Chondrocyte (in vitro differentiated cells): ENCODE measurements around the gene PLCD4. TPM values are rescaled to one million over a fixed set of nuclear protein-coding genes. Genes with fewer than 3 reads are reported as not detected.

Experiments used
- DNase-seq: peaks from one replicate; pipeline ENCODE4 v3.0.0; 2021; ENCODE audit warnings: mixed read lengths, low spot score
- H3K27ac Mint-ChIP-seq: one replicate; pipeline ENCODE4 v1.8.0; 2021; ENCODE audit warnings: mild to moderate bottlenecking, moderate library complexity, mixed read lengths; ENCODE audit not compliant: unreplicated experiment
- H3K27me3 Mint-ChIP-seq: 2 replicates; pipeline ENCODE4 v1.8.0; 2021; ENCODE audit warnings: low read depth, mixed read lengths
- H3K36me3 Mint-ChIP-seq: 2 replicates; pipeline ENCODE4 v1.8.0; 2021; ENCODE audit warnings: low read depth, mixed read lengths
- H3K4me1 Mint-ChIP-seq: 2 replicates; pipeline ENCODE4 v1.8.0; 2021; ENCODE audit warnings: low read depth, mild to moderate bottlenecking, mixed read lengths
- H3K4me3 Mint-ChIP-seq: one replicate; pipeline ENCODE4 v1.8.0; 2021; ENCODE audit warnings: mild to moderate bottlenecking, moderate library complexity, mixed read lengths; ENCODE audit not compliant: unreplicated experiment
- H3K9me3 Mint-ChIP-seq: 2 replicates; pipeline ENCODE4 v1.8.0; 2021; ENCODE audit warnings: low read depth, mixed read lengths
- total RNA-seq: library from RNA; stranded (reverse); gene quantifications from 3 replicates; pipeline ENCODE4 v1.2.1, GENCODE V29; 2021
- TF ChIP-seq, protein P1 (sequence below): fragments of 200-600 bp; sonication (generic); IDR thresholded peaks from 2 replicates; pipeline ENCODE4 v1.5.0; 2021; ENCODE audit warnings: antibody characterized with exemption, mild to moderate bottlenecking, moderate library complexity

The PLCD4 gene
- total RNA-seq, 1 donor from 2014 or later = 4.1 TPM

DNA sequence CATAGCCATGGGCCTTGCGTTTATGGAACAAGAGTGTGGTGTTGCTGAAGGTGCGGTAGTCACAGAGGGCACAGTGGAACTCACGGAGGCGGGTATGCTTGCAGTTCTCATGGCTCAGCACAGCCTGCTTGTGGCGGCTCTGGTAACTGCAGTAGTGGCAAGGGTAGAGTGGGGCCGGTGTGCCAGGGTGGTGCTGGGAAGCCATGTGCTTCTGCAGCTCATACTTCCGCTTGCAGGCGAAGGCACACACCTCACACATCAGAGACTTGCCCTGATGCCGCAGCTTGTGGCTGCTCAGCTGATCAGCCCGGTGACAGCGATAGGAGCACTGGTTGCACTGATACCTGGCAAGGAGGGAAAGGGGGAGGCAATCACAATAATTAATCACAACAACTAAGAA lies 37.0 kb downstream of the PLCD4 start:
- no peak overlapping the region for H3K27ac Mint-ChIP-seq
- TF ChIP-seq, protein P1, sequence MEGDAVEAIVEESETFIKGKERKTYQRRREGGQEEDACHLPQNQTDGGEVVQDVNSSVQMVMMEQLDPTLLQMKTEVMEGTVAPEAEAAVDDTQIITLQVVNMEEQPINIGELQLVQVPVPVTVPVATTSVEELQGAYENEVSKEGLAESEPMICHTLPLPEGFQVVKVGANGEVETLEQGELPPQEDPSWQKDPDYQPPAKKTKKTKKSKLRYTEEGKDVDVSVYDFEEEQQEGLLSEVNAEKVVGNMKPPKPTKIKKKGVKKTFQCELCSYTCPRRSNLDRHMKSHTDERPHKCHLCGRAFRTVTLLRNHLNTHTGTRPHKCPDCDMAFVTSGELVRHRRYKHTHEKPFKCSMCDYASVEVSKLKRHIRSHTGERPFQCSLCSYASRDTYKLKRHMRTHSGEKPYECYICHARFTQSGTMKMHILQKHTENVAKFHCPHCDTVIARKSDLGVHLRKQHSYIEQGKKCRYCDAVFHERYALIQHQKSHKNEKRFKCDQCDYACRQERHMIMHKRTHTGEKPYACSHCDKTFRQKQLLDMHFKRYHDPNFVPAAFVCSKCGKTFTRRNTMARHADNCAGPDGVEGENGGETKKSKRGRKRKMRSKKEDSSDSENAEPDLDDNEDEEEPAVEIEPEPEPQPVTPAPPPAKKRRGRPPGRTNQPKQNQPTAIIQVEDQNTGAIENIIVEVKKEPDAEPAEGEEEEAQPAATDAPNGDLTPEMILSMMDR = no peak
- peaks cover 28% of the 10 kb centered on the region for H3K36me3 Mint-ChIP-seq
- H3K4me1 Mint-ChIP-seq = no peaks in the 10 kb centered on the region
- DNase-seq = no peak
- H3K27me3 Mint-ChIP-seq = no peaks in the 10 kb centered on the region
- H3K9me3 Mint-ChIP-seq = no peaks in the 10 kb centered on the region
- H3K4me3 Mint-ChIP-seq = no peak overlapping the region

DNA sequence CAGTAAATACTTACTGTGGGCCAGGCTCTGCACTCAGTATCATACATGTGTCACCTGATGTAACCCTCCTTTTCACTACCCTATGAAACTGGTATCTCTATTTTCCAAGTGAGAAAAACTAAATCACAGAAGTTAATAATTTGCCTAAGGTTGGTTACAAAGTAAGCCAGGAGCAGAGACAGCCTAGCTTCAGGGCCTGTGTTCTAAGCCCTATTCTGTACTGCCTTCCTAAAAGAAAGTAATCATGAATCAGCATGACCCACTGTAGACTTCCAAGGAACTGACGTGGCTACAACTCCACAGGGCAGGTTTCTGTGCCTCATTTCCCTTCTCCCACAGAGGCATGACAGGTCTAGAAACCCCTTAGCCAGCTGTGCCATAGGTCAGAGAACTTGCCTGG lies 37.4 kb downstream of the PLCD4 start:
- H3K27ac Mint-ChIP-seq = peak overlapping the region; percentile 45
- no peak overlapping the region for H3K4me3 Mint-ChIP-seq
- no peaks in the 10 kb centered on the region for H3K4me1 Mint-ChIP-seq
- no peaks in the 10 kb centered on the region for H3K27me3 Mint-ChIP-seq
- peaks cover 28% of the 10 kb centered on the region for H3K36me3 Mint-ChIP-seq
- DNase-seq = no peak
- no peaks in the 10 kb centered on the region for H3K9me3 Mint-ChIP-seq
- TF ChIP-seq, protein P1 = no peak

DNA sequence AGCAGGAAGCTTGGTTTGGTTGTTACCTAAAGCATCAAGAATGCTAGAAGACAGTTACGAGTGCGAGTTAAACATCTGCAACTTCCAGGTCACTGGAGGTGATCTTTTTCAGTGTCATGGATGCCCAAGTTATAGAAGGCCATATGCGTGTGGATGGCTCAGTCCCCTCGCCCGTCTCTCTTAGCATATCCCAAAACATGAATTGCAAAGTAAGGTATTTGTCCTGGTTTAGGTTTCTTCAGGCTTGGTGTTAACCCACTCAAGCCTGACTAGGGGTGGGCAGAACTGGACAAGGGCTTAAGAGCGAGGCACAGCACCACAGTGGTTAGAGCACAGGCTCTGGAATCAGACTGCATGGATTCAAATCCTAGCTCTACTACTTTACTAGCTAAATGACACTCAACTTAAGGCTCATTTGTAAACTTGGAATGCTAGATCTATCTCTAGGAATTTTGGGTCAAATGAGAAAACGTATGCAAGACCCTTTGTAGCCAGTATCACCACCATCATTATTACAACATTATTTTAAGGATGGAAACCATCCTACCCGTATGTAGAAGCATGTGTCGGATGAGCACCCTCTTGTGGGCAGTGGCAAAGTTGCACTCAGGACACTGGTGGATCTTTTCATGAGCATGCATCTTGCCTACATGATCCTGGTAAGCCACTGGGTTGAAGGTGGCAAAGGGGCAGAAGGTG lies 40.5 kb downstream of the PLCD4 start:
- TF ChIP-seq, protein P1 = peak; percentile 92
- H3K27me3 Mint-ChIP-seq = no peaks in the 10 kb centered on the region
- no peaks in the 10 kb centered on the region for H3K9me3 Mint-ChIP-seq
- no peaks in the 10 kb centered on the region for H3K4me1 Mint-ChIP-seq
- H3K27ac Mint-ChIP-seq = peak overlapping the region; percentile 41
- no peak for DNase-seq
- H3K4me3 Mint-ChIP-seq = no peak overlapping the region
- peaks cover 29% of the 10 kb centered on the region for H3K36me3 Mint-ChIP-seq

DNA sequence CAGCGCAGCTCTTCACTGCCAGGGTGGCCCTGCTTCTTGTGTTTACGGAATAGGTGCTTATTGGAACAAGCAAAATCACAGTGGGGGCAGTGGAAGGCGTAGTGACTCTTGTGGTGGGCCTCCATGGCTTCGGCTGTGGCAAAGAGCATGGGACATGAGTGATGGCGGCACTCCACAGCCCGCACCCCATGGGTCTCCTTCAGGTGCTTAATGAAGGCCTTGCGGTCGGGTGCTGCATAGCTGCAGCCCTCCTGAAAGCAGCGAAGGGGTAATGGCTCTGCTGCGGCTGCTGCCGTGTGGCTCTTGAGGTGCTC lies 41.0 kb downstream of the PLCD4 start:
- H3K4me3 Mint-ChIP-seq = no peak overlapping the region
- H3K36me3 Mint-ChIP-seq = peaks cover 27% of the 10 kb centered on the region
- DNase-seq = no peak
- no peaks in the 10 kb centered on the region for H3K27me3 Mint-ChIP-seq
- no peaks in the 10 kb centered on the region for H3K9me3 Mint-ChIP-seq
- TF ChIP-seq, protein P1 = peak; percentile 47
- H3K27ac Mint-ChIP-seq = no peak overlapping the region
- H3K4me1 Mint-ChIP-seq = no peaks in the 10 kb centered on the region

DNA sequence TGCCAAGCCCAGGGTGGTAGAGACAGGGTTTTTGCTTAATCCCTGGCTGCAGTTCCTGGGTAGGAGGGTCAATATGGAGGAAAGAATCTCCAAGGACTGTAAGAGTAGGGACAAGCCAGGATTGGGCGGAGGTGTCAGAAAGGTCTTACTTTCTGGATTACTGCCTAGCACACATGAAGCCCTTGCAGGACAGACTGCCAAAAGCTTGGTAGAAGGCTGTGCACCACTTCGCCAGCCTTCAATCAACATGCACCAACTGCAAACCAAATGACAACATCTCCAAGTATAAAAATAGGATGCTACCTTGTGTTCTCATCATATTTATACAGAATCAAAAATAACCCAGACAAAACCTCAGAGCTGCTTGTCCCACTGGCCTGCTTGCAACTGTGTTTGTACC lies 48.1 kb downstream of the PLCD4 start:
- Mint-ChIP-seq H3K36me3 (peaks cover 3% of the 10 kb centered on the region), H3K4me3 (no peak overlapping the region), H3K4me1 (peaks cover 28% of the 10 kb centered on the region), H3K27me3 (no peaks in the 10 kb centered on the region), H3K27ac (no peak overlapping the region), H3K9me3 (no peaks in the 10 kb centered on the region)
- DNase-seq = no peak
- TF ChIP-seq, protein P1 = no peak
